CD4-positive, alpha-beta T cell treated with Interleukin-6 for 4 hours (primary cell): ENCODE data around the gene FUT7.
"Not testable (repeated sequence)": the region's sequence is repeated elsewhere in the genome, so short reads cannot be mapped to it uniquely, and the experiment has no call there.

Source experiments
- DNase-seq: peaks from one replicate; pipeline ENCODE4 v3.0.0-alpha.2; 2020; ENCODE audit warnings: mixed read lengths

Gene FUT7

DNA sequence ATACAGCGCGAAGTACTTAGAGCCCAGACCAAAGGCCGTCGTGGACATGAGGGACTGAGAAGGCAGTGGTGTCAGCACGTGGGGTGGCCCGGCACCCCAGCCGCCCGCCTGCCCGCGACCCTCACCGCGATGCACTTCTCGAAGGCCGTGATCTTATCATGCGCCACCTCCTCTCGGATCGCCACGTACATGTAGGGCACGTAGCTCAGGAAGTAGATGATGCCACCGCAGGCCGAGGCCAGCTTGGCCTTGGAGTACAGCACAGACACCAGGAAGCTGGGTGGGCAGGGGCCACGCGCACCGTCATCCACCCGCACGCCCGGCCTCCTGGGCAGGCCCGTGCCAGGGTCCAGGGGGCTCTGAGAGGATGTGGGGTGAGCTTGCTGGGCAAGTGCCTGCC is 14.8 kb downstream of the FUT7 start:
- DNase-seq: no peak

- DNase-seq: no peak
Measured at GRCh38 chr9:137016436-137016835, 15.5 kb downstream of the FUT7 start.

DNA sequence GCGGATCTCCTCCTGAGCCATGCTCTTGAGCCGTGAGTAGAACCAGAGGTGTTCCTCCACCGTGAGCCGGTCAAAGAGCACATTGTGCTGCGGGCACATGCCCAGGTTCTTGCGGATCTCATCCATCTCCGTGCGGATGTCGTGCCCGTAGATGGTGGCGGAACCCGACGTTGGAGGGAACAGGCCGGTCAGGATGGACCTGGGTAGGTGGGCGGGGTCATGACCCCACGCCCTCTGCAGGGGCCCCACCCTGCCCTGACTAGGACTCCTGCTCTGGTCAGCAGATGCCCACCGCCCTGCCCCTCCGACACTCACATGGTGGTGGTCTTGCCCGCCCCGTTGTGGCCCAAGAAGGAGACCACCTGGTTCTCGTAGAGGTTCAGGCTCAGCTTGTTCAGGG is 15.9 kb downstream of the FUT7 start:
- DNase-seq: no peak

DNA sequence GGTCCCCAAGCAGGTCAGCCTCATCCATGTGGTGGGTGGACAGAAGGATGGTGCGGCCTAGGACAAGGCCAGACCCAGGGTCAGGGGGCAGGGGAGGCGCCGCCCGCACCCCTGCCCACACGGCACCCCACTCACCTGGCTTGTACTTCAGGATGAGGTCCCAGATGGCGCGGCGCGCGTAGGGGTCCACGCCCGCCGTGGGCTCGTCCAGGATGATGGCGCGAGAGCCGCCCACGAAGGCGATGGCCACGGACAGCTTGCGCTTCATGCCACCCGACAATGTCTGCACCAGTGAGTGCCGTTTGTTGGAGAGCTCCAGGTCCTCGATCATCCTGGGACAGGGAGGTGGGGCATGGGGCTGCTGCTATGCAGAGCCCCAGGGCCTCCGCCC is 16.4 kb downstream of the FUT7 start:
- no peak for DNase-seq

GRCh38 chr9:137014776-137015539 is 16.9 kb downstream of the FUT7 start:
- DNase-seq: no peak

DNA sequence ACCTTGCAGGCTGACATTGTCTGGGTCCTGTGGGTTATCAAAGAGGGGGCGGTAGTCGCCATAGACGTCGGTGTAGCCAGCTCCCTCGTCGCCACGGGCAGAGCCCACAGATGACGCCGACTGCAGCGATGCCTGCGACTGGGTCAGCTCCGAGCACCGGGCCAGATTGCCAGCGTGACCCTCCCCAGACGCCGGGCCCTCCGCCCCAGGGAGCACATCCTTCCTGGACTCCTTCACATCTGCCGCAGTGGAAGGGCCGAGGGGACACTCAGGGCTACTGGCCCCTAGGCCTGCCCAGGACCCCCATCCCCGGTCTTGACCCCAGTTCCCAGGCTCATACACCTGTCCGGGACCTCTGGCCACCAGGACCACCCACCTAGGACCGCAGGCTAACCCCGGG is 17.7 kb downstream of the FUT7 start:
- DNase-seq: no peak

- no peak for DNase-seq
Measured at GRCh38 chr9:137013571-137013940, 18.3 kb downstream of the FUT7 start.

- no peak for DNase-seq
Measured at GRCh38 chr9:137012694-137013570, 19.0 kb downstream of the FUT7 start.

DNA sequence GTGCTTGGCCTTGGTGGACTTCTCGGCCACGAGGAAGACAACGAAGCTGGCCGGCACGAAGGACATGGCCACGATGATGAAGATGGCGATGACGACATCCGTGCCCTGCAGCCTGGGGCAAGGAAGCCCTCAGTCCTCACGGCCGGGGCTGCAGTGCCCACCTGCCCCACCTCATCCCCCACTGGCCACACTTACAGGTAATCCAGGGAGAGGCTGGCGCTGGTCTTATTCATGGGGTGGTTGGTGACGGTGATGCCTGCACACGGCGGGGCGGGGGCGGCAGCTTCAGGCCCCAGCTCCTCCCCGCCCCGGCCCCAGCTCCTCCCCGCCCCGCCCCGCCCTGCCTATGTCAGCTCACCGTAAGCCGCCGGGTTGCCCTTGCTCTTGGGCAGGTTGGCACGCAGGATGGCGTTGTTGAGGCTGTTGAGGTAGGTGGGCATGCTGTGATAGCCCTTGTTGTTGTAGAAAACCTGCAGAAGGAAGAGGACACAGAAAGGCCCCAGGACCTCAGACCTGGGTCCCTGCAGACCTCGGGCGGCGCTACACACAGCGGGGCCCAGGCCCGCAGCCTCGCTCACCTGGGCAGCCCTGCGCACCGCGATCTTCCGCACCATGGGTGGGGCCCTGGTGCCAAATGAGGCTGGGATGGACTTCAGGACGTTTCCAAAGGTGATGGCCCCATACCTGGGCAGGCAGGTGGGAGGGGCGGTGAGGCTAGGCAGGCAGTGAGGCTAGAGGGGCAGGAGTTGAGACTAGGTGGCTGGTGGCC is 19.8 kb downstream of the FUT7 start:
- DNase-seq: no peak

GRCh38 chr9:137011156-137011555 is 20.7 kb downstream of the FUT7 start:
- DNase-seq: no peak

DNA sequence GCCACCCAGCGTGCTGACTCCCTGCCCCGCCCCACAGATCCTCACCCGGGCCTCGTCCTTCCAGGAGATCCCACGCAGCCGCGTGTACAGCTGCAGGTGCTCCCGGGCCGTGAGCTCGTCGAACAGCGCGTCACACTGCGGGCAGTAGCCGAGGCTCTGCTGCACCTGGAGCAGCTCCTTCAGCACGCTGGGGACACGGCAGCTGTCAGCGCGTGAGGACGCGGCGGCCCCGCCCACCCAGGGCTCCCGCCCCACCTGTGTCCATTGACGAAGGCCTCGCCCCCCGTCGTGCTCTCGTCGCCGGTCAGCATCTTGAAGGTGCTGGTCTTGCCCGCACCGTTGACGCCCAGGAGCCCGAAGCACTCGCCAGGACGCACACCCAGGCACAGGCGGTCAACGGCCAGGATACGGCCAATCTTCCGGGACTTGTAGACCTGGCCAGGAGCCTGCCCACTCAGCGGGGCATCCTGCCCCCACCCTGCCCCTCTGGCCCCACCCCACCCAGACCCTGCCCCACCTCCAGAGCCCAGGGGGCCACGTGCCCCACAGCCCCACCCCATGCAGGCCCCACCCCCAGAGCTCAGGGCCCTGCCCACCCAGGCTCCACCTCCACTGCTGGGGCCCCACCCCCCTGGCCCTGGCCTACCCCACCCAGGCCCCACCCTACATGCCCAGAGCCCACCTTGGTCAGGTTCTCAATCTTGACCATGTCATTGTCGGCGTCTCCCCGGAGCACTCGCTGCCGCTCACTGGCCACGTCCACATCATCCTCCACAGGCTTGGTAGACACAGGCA is 21.8 kb downstream of the FUT7 start:
- DNase-seq: no peak

DNA sequence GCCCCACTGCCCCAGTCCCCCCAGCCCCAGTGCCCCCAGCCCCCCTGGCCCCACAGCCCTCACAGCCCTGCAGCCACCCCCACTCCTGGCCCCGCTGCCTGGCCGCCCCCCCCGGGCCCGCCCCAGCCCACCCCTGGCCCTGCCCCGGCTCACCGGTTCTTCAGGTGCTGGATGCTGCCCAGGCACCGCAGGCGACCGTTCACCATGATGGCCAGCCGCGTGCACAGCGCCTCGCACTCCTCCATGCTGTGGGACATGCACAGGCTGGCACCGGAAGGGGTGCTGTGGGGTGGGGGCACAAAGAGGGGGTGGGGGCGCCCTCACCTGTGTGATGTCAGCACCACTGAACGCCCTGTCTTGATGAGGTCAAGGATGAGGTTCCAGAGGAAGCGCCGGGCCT is 22.7 kb downstream of the FUT7 start:
- no peak for DNase-seq

GRCh38 chr9:137008312-137008711 is 23.6 kb downstream of the FUT7 start:
- DNase-seq: no peak

DNA sequence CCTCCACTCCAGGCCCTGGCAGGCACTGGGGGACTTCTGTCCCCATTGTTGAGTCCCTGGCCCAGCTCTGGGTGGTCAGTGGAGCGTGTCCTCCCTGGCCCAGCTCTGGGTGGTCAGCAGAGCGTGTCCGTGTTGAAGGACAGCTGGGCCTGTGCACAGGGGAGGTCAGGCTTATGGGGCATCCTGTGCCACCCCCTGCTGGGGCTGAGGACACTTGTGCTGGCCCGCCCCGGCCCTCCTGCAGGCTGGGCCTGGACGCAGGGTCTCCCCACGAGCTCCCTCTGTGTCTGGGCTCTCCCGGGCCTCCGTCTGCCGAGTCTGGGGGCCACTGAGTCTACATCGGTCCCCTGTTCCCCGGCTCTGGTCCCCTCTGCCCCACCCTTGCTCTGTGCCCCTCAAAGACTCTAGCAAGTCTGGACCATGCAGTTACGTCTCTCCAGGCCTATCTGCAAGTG is 24.0 kb downstream of the FUT7 start:
- DNase-seq: no peak

DNA sequence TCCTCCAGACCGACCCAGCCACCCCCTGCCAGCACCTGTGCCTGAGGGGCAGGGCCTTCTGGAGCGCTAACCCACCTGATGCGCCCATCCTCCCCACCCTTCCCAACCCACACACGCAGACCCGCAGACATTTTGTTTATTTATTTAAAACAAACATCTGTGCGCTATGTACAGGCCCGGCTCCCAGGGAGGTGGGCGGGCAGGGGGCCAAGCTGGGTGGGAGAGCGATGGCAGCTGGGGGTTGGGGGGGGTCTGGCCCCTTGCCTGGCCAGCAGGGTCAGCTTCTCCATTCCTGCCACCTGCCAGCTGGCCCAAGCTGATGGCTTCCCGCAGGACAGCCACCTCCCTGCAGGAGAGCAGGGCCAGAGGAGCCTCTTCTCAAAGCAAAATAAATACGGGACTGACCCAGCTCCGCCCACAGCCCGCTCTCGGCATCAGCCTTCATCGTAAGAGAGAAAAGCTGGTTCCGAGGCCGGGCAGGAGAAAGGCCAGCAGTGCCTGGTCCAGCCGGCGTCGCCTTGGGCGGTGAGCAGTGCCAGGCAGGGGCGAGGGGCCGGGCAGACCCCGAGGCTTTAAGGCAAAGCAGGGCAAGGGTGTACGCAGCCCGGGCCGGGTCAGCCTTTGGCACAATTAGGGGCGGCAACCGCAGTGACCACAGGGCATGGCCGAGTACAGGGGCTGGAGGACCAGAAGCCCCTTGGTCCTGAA is 24.6 kb downstream of the FUT7 start:
- DNase-seq: no peak

DNA sequence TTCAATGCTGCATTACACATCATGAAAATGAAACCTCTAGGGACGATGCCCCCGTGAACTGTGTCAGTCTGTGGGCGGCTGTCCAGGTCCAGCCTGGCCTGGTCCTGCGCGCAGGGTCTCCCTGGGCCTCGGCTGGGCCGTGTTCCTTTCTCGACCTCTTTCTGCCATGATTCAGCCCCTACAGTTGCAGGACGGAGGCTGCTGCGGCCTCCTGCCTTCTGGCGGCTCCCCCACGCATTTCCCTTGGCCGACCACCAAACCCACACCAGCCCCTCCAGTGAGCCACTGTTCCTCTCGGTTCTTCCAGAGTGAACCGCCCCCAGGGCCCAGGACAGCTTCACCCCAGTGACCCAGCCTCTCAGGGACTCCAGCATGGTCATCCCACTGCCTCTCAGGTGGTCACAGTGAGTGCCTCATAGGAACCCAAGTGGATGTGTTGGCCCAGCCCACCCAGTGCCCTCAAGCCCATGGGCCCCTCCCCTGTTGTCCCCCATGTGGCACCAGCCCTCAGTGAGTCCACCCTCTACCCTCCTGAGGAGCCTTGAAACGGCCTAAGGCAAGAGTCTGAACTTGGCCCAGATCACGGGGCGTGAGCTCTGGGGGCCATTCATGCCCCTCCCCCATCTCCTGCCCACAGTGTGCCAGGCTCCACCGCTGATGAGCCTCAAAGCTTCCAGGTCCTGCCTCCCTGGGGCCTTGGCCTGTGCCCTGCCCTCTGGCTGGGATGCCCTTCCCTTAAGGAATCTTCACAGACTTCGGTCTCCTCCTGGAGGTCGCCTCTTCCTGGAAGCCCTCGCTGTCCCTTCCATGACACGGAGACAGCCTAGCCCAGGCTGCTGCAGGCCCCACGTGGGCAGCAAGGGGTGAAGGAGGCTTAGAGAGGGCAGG is 25.5 kb downstream of the FUT7 start:
- no peak for DNase-seq

DNA sequence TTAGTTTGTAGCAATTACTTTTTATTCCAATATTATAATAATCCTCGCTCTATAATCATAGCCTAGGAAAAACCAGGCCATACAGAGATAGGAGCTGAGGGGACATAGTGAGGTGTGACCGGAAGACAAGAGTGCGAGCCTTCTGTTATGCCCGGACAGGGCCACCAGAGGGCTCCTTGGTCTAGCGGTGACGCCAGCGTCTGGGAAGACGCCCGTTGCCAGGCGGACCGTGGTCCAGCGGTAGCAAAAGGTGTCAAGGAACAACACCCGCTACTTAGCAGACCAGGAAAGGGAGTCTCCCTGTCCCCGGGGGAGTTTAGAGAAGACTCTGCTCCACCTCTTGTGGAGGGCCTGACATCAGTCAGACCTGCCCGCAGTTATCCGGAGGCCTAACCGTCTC is 27.6 kb downstream of the FUT7 start:
- DNase-seq: not testable (repeated sequence)

DNA sequence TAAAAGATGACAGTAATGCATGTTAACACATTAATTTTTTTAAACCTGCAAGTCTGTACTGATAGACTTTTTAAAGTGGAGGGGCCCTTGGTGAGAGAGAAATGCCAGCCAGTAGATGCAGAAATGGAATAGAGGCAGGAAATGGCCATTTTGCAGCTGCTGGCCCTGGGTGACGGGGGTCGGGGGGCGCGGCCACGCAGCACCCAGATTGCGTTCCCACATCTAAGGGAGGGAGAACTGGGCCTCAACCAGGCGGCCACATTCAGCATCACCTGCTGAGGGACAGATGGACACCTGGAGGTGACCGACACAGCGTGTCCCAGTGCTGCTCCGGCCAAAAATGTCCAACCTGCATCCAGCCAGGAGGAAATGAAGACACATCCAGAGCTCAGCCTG is 29.2 kb downstream of the FUT7 start:
- no peak for DNase-seq

- no peak for DNase-seq
Measured at GRCh38 chr9:137001857-137002645, 29.8 kb downstream of the FUT7 start.
